ENCODE measurements around the gene ATP5MK.

ATP5MK gene

GRCh38 chr10:103413564-103413963 lies 17.3 kb upstream of the ATP5MK start:
- H3K4me3 ChIP-seq (replicated peaks; ENCODE audit: low read depth, low read length) = no peak overlapping the region
- no peak for DNase-seq (ENCODE audit: low read depth)
- no peak for TF ChIP-seq CTCF (IDR thresholded peaks at IDR 0.05; ENCODE audit: low read length, missing control alignments)

GRCh38 chr10:103397191-103397825 lies 1.0 kb upstream of the ATP5MK start:
- H3K4me3 ChIP-seq (replicated peaks; ENCODE audit: low read depth, low read length) = peak overlapping the region; percentile 99
- no peak for TF ChIP-seq CTCF (IDR thresholded peaks at IDR 0.05; ENCODE audit: low read length, missing control alignments)
- DNase-seq (ENCODE audit: low read depth) = peak; percentile 4

- TF ChIP-seq CTCF (IDR thresholded peaks at IDR 0.05; ENCODE audit: low read length, missing control alignments) = no peak
- H3K4me3 ChIP-seq (replicated peaks; ENCODE audit: low read depth, low read length) = peak overlapping the region; percentile 99
- no peak for DNase-seq (ENCODE audit: low read depth)
These were observed 463 bp upstream of the ATP5MK start for GRCh38 chr10:103396789-103397087.

GRCh38 chr10:103395754-103396066 lies 565 bp downstream of the ATP5MK start:
- TF ChIP-seq CTCF (IDR thresholded peaks at IDR 0.05; ENCODE audit: low read length, missing control alignments) = no peak
- DNase-seq (ENCODE audit: low read depth) = peak; percentile 25
- H3K4me3 ChIP-seq (replicated peaks; ENCODE audit: low read depth, low read length) = peak overlapping the region; percentile 99

- no peak overlapping the region for H3K4me3 ChIP-seq (replicated peaks; ENCODE audit: low read depth, low read length)
- peak; percentile 21 for DNase-seq (ENCODE audit: low read depth)
- no peak for TF ChIP-seq CTCF (IDR thresholded peaks at IDR 0.05; ENCODE audit: low read length, missing control alignments)
These were observed 2.1 kb downstream of the ATP5MK start for GRCh38 chr10:103394180-103394579.

- no peak for DNase-seq (ENCODE audit: low read depth)
- H3K4me3 ChIP-seq (replicated peaks; ENCODE audit: low read depth, low read length) = no peak overlapping the region
- TF ChIP-seq CTCF (IDR thresholded peaks at IDR 0.05; ENCODE audit: low read length, missing control alignments) = no peak
These were observed 13.5 kb downstream of the ATP5MK start for GRCh38 chr10:103382769-103383168.

- no peak for DNase-seq (ENCODE audit: low read depth)
- no peak overlapping the region for H3K4me3 ChIP-seq (replicated peaks; ENCODE audit: low read depth, low read length)
- TF ChIP-seq CTCF (IDR thresholded peaks at IDR 0.05; ENCODE audit: low read length, missing control alignments) = no peak
These were observed 22.0 kb downstream of the ATP5MK start for GRCh38 chr10:103374263-103374662.

Measured in fibroblast of pulmonary artery (primary cell).